Measurements from ENCODE around the gene MATN1.

DNA sequence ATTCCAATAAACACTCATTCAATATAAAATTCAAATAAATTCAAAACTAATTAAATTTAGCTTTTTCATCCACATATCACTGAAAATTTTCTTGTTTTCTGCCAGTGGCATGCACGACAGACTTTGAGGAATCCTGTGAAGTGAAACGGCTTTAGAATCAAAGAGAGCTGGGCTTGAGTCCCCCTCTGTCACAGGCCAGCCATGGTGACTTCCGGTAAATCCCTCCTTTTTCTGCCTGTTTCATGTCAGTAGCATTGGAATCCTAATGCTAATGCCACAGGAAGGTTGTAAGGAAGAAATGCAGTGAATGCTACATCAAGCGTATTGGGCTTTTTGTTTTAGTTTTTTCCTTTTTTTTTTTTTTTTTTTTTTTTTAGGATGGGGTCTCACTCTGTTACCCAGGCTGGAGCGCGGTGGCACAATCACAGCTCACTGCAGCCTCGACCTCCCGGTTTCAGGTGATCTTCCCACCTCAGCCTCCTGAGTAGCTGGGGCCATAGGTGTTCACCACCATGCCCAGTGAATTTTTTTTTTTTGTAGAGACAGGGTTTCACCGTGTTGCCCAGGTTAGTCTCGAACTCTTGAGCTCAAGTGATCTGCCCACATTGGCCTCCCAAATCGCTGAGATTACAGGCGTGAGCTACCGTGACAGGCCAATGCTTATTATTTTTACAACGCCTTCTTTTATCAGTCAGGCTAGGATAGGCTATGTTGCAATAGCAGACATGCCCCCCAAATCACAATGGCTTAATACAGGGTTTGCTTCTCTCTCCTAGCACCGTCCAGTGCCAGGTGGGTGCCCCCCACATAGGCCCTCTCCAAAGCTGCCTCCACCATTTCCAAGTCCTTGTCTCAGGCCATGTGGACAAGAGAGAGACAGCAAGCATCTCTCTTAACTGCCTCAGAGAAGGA, 3.6 kb upstream of the MATN1 start:
- TF ChIP-seq, protein P1, sequence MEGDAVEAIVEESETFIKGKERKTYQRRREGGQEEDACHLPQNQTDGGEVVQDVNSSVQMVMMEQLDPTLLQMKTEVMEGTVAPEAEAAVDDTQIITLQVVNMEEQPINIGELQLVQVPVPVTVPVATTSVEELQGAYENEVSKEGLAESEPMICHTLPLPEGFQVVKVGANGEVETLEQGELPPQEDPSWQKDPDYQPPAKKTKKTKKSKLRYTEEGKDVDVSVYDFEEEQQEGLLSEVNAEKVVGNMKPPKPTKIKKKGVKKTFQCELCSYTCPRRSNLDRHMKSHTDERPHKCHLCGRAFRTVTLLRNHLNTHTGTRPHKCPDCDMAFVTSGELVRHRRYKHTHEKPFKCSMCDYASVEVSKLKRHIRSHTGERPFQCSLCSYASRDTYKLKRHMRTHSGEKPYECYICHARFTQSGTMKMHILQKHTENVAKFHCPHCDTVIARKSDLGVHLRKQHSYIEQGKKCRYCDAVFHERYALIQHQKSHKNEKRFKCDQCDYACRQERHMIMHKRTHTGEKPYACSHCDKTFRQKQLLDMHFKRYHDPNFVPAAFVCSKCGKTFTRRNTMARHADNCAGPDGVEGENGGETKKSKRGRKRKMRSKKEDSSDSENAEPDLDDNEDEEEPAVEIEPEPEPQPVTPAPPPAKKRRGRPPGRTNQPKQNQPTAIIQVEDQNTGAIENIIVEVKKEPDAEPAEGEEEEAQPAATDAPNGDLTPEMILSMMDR (conservative IDR thresholded peaks at IDR 0.05; ENCODE audit: low read depth, low read length) = no peak
- no peak for TF ChIP-seq SMC3 (IDR thresholded peaks at IDR 0.05; ENCODE audit: low read depth, low read length)
- no peak for TF ChIP-seq POLR2A (IDR thresholded peaks at IDR 0.05; ENCODE audit: low read depth, low read length)

Data from IMR-90 (cell line).